Mucosa of rectum (tissue), 2 donors: Measurements from ENCODE around the gene MBNL2.

Experiments
- H3K27ac ChIP-seq, 2 donors: one replicate each; pipeline ENCODE4 v1.7.0; 2013; ENCODE audit warnings: inconsistent platforms in 2 of 2, low read depth in 2 of 2, low read length in 2 of 2
- H3K27me3 ChIP-seq, 2 donors: one replicate each; pipeline ENCODE4 v1.7.0; 2013; ENCODE audit warnings: low read length in 2 of 2; ENCODE audit not compliant: control insufficient read depth in 2 of 2, insufficient read depth in 2 of 2
- H3K36me3 ChIP-seq, 2 donors: one replicate each; pipeline ENCODE4 v1.7.0; 2013; ENCODE audit warnings: low read length in 2 of 2; ENCODE audit not compliant: control insufficient read depth in 2 of 2, insufficient read depth in 2 of 2
- H3K4me1 ChIP-seq, 2 donors: one replicate each; pipeline ENCODE4 v1.7.0; 2013; ENCODE audit warnings: low read length in 2 of 2, mild to moderate bottlenecking in 1 of 2; ENCODE audit not compliant: control insufficient read depth in 2 of 2, insufficient read depth in 2 of 2
- H3K4me3 ChIP-seq, 2 donors: one replicate each; pipeline ENCODE4 v1.7.0; 2013; ENCODE audit warnings: low read length in 2 of 2
- H3K9ac ChIP-seq, 2 donors: one replicate each; pipeline ENCODE4 v1.7.0; 2013; ENCODE audit warnings: low read length in 2 of 2, low read depth in 1 of 2, mild to moderate bottlenecking in 1 of 2
- H3K9me3 ChIP-seq, 2 donors: one replicate each; pipeline ENCODE4 v1.7.0; 2013; ENCODE audit warnings: low read length in 2 of 2; ENCODE audit not compliant: control insufficient read depth in 2 of 2
- donor health status: healthy.
- donor health status: Normal muscosa, but diverticular disease.

MBNL2 gene

DNA sequence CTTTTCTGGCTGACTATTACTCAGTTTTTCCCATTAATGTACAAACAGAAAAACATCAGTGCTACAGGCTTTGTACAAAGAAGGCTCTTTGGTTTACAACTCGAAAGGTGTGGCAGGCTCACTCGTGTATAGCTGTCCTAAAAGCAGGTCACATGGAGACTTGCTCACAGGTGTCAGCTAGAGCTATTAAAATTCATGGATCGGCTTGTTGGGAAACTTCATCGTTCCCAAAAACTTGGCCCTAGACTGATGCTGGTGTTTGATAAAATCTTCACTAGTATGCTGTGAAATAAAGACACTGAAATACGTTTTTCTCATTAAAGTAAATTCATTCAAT lies 64.9 kb downstream of the MBNL2 start:
- Histone ChIP-seq H3K4me3 (no peak overlapping the region), H3K36me3 (peaks cover 0 to 5% of the 10 kb centered on the region in 2 donors), H3K4me1 (no peaks in the 10 kb centered on the region), H3K9ac (no peak overlapping the region), H3K9me3 (no peaks in the 10 kb centered on the region), H3K27me3 (no peaks in the 10 kb centered on the region), H3K27ac (no peak overlapping the region)

DNA sequence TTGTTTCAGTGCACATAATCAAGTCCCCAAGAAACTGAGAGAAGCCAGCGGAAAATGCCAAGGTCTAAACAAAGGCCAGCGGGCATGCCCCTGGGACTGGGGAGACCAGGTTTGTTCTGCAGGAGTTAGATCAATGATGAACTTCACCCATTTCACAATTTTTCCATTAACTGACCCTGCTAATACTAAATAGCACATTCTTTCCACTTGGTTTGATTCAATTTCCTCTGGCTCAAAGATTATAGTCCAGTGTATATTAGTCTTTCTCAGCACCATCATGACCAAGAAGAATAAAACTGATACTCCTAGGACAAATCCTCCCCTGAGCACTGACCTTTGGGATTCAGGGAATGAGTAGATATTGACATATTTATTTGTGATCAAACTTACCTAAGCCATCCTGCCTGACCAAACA lies 66.4 kb downstream of the MBNL2 start:
- Histone ChIP-seq H3K27ac (no peak overlapping the region), H3K27me3 (no peaks in the 10 kb centered on the region), H3K4me3 (no peak overlapping the region), H3K4me1 (no peaks in the 10 kb centered on the region), H3K36me3 (no peaks in the 10 kb centered on the region), H3K9ac (no peak overlapping the region), H3K9me3 (no peaks in the 10 kb centered on the region)

DNA sequence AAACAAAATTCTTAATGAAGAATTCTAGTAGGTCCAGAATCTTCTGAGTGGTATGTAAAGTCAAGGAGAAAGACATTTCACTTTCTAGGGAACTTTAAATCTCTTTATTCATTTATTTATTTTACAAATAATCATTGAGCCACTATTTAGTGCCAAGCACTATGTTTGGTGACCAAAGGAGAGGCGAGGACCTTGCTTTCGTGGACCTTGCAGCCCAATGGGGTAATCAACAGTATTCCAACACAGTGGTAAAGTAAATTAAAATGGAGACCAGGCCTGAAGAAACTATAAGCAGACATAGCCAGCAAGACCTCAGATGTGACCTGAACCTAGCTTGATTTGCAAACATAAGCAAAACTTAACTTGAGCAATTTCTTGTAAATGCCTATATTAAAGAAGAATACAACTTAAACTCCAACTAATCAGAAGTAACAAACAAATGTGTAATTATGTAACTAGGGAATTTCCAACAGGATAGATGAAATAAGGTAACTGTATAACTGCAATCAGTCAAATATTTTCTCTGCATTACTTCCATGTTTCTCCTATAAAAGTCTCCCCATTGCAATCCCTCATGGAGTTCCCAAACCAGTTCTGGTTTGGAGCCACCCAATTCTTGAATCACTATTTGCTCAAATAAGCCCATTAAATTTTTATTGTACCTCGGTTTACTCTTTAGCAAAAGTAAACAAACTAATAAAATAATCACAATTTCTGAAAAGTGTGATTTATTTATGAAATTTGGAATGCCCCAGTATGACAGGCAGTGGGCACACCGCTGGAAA lies 67.6 kb downstream of the MBNL2 start:
- peaks cover 0 to 3% of the 10 kb centered on the region in 2 donors for H3K4me1 ChIP-seq
- no peak overlapping the region for H3K27ac ChIP-seq
- H3K27me3 ChIP-seq = no peaks in the 10 kb centered on the region
- H3K9ac ChIP-seq = no peak overlapping the region
- no peaks in the 10 kb centered on the region for H3K36me3 ChIP-seq
- no peaks in the 10 kb centered on the region for H3K9me3 ChIP-seq
- H3K4me3 ChIP-seq = no peak overlapping the region

DNA sequence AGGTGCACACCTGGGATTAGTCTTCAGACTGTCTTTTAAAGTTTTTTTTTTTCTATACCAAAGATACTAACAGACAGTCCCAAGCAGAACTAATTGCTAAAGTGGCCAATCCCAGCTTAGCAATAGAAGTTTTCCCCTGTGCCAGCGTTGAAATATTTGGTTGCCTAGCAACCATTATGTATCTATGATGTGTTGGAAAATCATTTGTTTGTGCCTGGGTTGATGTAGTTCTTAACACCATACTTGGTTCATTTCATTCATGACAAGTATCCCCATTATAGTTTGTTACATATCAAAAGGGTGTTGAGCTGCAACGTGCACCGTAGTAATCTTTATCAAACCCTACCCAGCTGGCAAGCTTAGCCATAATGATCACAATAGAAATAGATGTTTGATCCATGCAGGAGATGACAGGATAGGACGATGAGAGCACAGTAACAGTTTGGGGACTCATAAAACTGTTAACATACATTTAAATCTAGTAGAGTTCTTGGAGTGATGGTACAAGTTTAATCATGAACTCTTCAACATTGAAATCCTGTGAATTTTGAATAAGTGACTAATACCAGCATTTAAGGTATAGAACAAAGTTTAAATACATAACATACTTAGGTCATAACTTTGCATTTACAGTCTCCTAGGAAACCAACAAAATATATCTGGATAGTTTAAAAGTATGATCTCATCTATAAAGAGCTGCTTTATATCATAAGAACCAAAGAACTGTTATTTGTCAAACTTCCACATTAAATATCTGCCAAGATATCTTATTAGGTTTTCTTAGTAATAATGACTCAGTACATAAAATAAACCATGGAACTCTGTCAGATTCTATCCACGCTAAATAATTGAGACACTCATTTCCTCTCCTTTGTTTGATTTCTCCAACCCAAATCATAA lies 73.4 kb downstream of the MBNL2 start:
- Histone ChIP-seq H3K27me3 (no peaks in the 10 kb centered on the region), H3K9ac (no peak overlapping the region), H3K27ac (no peak overlapping the region), H3K36me3 (no peaks in the 10 kb centered on the region), H3K4me1 (peaks cover 0 to 7% of the 10 kb centered on the region in 2 donors), H3K4me3 (no peak overlapping the region), H3K9me3 (no peaks in the 10 kb centered on the region)

DNA sequence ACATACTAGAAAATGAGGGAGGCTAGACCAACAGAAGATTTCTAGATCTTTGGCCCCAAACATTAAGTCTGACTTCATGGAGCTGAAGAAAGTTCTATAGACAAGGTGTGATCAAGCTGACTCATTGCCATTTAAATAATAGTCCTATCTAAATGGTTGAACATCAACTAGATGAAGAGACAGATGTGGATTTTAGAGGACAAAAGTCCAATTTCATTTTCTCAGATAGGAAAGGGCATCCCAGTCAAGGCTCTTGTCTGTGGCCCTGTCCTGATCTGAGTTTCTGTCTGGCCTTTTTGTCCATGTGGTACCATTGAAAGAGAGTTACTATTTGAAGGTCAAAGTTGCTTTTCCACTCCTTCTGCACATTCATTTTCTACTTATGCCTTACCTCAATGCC lies 74.6 kb downstream of the MBNL2 start:
- Histone ChIP-seq H3K27ac (no peak overlapping the region), H3K4me3 (no peak overlapping the region), H3K9me3 (no peaks in the 10 kb centered on the region), H3K9ac (no peak overlapping the region), H3K36me3 (no peaks in the 10 kb centered on the region), H3K27me3 (no peaks in the 10 kb centered on the region), H3K4me1 (peaks cover 5 to 7% of the 10 kb centered on the region in 2 donors)

DNA sequence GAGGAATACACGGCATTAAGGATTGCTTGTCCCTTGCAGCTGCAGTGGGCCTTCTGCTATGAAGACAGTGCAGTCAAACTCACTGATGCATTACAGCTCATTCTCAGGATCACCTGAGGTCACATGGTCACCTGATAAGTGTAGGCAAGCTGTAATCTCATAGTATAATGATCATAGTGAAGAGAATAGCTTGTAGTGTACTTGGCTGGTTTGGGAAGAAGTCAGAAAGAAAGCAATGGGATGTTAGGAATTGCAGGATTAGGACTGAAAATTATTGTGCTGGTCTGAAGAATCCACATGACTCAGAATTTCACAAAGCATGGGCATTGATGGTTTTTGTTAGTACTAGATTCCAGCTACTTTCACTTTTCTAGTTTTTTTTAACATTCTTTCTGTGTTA lies 76.7 kb downstream of the MBNL2 start:
- H3K27ac ChIP-seq = no peak overlapping the region
- H3K9ac ChIP-seq = no peak overlapping the region
- no peaks in the 10 kb centered on the region for H3K27me3 ChIP-seq
- no peaks in the 10 kb centered on the region for H3K9me3 ChIP-seq
- no peaks in the 10 kb centered on the region for H3K36me3 ChIP-seq
- H3K4me3 ChIP-seq = no peak overlapping the region
- H3K4me1 ChIP-seq = peaks cover 5 to 15% of the 10 kb centered on the region in 2 donors

DNA sequence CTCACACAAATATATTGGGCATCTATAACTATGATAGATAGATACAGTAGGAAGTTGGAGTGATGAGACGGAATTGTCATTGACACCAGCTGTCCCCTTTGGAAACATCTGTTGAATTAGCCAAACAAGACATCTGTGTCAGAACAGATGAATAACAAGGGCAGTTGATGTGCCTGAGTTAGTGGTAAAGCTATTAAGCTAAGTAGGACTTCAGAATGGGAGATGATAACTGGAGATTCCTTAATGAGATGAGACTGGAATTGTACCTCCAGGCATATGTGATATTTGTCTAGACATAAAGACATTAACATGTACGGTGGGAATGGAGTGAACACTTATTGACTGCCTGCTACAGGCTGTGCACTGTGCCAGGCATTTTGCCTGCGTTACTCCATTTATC lies 78.7 kb downstream of the MBNL2 start:
- H3K27me3 ChIP-seq = no peaks in the 10 kb centered on the region
- H3K4me3 ChIP-seq = no peak overlapping the region
- H3K36me3 ChIP-seq = no peaks in the 10 kb centered on the region
- H3K9ac ChIP-seq = no peak overlapping the region
- H3K27ac ChIP-seq = no peak overlapping the region
- H3K4me1 ChIP-seq = peaks cover 5 to 12% of the 10 kb centered on the region in 2 donors
- no peaks in the 10 kb centered on the region for H3K9me3 ChIP-seq

DNA sequence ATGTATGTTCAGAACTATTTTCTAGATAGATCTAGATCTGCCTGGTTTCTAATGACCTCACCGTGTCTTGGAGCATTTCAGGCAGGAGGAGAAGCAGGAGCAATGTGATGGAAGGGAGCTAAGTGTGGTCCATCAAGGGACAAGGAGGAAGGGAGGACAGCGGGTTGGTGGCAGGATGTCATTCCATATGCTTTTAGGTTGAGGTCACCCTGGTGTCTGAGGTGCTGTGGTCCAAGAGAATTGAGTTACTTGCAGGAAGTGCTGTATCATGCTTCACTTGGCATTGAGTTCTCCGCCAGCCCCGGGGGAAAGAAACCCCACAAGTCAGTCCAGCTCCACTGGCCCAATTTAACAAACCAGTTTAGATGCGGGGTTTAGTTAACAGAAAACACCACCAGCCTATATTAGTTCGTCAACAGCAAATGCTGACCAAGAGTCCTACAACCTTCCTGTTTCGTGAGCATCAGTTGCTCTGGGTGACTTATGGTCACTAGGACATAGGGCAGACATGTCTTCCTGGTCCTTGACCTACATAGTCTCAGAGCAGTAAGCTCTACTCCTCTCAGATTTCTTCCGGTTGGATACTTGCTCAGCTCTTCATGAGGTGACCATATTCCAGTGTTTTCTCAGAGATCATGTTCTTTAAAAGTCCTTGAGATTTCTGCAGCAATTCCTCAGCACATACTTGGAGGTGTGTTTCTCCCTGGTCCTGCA lies 79.4 kb downstream of the MBNL2 start:
- no peaks in the 10 kb centered on the region for H3K36me3 ChIP-seq
- no peaks in the 10 kb centered on the region for H3K27me3 ChIP-seq
- no peak overlapping the region for H3K27ac ChIP-seq
- no peak overlapping the region for H3K9ac ChIP-seq
- no peaks in the 10 kb centered on the region for H3K9me3 ChIP-seq
- peaks cover 5 to 12% of the 10 kb centered on the region in 2 donors for H3K4me1 ChIP-seq
- no peak overlapping the region for H3K4me3 ChIP-seq

DNA sequence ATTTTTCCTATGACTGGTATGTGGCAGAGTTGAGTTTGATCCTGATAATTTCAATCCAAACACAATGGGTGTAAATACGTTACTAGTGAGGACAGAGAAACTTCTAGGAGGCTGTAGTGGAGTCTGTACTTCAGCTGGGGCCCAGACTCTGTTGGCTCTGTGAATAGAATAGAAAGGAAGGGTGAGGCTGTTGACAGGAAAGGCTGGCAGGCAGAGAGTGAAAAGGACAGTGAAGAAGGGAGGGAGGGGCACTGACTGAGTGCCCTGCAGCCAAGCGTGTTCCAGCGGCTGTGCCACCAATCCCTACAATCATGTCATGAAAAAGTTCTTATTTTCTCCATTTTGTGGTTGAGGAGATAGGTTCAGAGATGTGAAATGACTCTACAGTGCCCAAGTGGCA lies 80.5 kb downstream of the MBNL2 start:
- no peaks in the 10 kb centered on the region for H3K9me3 ChIP-seq
- no peak overlapping the region for H3K9ac ChIP-seq
- no peak overlapping the region for H3K27ac ChIP-seq
- H3K27me3 ChIP-seq = no peaks in the 10 kb centered on the region
- no peak overlapping the region for H3K4me3 ChIP-seq
- peaks cover 5 to 8% of the 10 kb centered on the region in 2 donors for H3K4me1 ChIP-seq
- H3K36me3 ChIP-seq = no peaks in the 10 kb centered on the region

DNA sequence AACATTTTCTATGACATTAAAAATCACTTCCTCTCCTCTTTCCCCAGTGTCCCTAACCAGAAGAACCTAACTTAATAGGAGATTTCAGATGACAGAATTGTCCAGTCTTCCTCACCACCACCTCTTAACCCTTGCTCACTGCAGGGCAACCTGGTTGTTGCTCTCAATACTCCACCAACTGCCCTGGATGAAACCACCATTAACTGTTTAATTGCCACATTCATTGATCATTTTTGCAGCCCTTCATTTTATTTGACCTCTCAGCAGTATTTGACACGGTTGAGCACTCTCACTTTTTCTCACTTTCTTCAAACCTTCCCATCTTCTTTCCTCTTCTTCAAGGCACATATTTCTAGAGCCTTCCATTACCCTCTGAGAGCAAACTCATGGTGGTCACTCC lies 84.0 kb downstream of the MBNL2 start:
- Histone ChIP-seq H3K9ac (no peak overlapping the region), H3K4me1 (peaks cover 5 to 8% of the 10 kb centered on the region in 2 donors), H3K9me3 (no peaks in the 10 kb centered on the region), H3K4me3 (no peak overlapping the region), H3K27ac (no peak overlapping the region), H3K36me3 (no peaks in the 10 kb centered on the region), H3K27me3 (no peaks in the 10 kb centered on the region)
